ENCODE measurements around the gene CRIP2.

DNA sequence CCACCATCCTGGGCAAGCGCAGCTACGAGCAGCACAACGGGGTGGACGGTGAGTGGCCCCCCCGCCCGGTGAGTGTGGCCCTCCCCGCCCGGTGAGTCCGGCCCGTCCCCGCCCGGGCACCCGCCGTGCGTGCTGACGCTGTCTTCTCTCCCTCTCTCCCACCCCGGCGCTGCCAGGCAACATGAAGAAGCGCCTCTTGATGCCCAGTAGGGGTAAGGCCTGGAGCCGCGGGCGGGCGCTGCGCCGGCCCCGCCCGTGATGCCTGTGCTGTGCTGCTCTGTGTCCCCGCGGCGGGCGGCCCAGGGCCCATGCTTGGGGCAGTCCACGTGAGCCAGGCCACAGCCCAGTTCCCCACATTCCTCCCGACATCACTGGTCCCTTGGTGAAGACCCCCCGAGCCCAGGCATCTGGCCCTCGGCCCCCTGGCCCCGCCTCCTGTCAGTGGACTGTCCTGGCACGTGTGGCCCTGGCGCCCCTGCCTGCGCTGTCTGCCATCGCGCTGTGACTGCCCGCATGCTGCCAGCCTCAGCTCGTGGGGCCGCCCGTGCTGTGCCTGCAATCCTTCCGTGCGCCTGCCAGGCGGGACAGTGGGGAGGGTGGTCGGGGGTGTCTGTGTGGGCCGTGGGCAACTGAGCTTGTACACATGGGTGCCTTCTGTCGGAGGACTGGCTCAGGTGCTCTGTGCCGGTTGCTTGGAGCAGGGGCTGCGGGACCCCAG lies 7.9 kb upstream of the CRIP2 start:
- TF ChIP-seq, protein P1, sequence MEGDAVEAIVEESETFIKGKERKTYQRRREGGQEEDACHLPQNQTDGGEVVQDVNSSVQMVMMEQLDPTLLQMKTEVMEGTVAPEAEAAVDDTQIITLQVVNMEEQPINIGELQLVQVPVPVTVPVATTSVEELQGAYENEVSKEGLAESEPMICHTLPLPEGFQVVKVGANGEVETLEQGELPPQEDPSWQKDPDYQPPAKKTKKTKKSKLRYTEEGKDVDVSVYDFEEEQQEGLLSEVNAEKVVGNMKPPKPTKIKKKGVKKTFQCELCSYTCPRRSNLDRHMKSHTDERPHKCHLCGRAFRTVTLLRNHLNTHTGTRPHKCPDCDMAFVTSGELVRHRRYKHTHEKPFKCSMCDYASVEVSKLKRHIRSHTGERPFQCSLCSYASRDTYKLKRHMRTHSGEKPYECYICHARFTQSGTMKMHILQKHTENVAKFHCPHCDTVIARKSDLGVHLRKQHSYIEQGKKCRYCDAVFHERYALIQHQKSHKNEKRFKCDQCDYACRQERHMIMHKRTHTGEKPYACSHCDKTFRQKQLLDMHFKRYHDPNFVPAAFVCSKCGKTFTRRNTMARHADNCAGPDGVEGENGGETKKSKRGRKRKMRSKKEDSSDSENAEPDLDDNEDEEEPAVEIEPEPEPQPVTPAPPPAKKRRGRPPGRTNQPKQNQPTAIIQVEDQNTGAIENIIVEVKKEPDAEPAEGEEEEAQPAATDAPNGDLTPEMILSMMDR (optimal IDR thresholded peaks at IDR 0.05 in 1 of 3, IDR thresholded peaks at IDR 0.05 in 1 of 3, conservative IDR thresholded peaks at IDR 0.05 in 1 of 3; ENCODE audit: extremely low read depth in 1 of 3, insufficient read depth in 2 of 3, low read length in 3 of 3), result no peak
- TF ChIP-seq EZH2 (IDR thresholded peaks at IDR 0.05; ENCODE audit: low read length), result no peak

Measured in keratinocyte (primary cell).